GM10266 (cell line): ENCODE data around the gene PPP1R9B.
A peak's percentile ranks its signal among the peaks of the same experiment; 100 is the strongest.

Experiments
- DNase-seq: peaks from one replicate; pipeline ENCODE4 v3.0.0; 2012; ENCODE audit errors: extremely low spot score
- TF ChIP-seq, protein P1 (sequence below): IDR thresholded peaks from 2 replicates; pipeline ENCODE4 v1.5.1; 2012; ENCODE audit warnings: mild to moderate bottlenecking, low read depth; ENCODE audit not compliant: control insufficient read depth, insufficient read depth; ENCODE audit errors: missing control alignments

The PPP1R9B gene

DNA sequence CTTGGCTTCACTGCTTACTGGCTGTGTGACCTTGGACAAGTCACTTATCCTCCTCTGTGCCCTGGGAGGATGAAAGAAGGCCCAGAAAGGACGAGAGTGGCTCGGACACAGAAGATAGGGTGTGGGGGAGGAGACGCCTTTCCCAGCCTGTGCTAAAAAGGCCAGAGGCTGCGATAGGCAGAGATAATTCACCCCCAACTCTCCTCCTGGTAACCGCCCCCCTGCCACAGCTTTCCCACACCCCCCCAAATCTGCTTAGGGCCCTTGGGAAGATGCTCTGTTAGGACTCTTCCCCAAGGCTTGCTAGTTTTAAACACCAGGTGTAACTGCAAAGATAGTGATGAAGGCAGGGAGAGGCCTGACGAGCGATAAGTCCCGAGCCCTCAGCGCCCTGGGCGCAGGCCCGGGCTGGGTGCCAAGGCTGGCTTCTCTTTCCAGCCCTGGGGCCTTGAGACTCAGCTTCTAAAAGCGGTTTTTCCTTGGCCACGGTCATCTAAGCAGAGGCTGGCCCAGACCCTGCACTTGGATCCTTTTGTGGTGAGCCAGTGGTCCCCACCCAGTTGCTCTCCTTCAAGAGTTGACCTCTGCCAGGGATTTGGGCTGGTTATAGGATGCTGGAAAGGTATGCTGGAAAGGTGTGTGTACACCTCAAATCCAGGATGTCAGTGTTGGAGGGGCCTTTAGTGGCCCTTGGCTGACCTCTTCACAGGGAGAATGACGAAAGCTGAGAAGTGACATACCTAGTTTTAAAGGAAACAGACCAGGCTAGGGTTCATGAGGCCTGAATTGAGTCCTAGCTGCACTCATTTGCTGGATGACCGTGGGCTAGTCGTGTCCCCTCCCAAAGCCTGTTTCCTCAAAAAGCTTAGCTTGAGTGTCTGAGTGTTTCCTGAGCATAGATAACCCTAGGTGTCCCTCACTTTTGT, 3.4 kb upstream of the PPP1R9B start:
- TF ChIP-seq, protein P1, sequence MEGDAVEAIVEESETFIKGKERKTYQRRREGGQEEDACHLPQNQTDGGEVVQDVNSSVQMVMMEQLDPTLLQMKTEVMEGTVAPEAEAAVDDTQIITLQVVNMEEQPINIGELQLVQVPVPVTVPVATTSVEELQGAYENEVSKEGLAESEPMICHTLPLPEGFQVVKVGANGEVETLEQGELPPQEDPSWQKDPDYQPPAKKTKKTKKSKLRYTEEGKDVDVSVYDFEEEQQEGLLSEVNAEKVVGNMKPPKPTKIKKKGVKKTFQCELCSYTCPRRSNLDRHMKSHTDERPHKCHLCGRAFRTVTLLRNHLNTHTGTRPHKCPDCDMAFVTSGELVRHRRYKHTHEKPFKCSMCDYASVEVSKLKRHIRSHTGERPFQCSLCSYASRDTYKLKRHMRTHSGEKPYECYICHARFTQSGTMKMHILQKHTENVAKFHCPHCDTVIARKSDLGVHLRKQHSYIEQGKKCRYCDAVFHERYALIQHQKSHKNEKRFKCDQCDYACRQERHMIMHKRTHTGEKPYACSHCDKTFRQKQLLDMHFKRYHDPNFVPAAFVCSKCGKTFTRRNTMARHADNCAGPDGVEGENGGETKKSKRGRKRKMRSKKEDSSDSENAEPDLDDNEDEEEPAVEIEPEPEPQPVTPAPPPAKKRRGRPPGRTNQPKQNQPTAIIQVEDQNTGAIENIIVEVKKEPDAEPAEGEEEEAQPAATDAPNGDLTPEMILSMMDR: no peak
- DNase-seq: no peak

DNA sequence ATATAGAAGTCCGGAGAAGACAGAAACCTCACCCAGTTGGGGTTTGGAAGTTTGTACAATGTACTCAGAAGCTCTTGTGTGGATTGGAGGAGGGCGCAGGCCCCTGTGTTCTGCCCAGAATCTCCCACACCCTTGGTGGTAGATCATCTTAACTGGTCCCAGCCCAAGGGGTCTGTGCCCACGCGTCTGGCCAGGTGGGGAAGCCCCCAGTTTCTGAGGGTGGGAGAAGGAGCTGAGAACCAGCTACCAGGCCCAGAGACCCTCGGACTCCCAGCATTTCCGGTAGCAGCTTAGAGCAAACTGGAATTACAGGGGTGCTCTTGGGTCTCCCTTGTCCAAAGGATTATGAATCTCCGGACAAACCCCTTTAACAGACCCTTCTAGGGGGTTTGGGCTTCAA, 2.3 kb upstream of the PPP1R9B start:
- no peak for DNase-seq
- TF ChIP-seq, protein P1: no peak

DNA sequence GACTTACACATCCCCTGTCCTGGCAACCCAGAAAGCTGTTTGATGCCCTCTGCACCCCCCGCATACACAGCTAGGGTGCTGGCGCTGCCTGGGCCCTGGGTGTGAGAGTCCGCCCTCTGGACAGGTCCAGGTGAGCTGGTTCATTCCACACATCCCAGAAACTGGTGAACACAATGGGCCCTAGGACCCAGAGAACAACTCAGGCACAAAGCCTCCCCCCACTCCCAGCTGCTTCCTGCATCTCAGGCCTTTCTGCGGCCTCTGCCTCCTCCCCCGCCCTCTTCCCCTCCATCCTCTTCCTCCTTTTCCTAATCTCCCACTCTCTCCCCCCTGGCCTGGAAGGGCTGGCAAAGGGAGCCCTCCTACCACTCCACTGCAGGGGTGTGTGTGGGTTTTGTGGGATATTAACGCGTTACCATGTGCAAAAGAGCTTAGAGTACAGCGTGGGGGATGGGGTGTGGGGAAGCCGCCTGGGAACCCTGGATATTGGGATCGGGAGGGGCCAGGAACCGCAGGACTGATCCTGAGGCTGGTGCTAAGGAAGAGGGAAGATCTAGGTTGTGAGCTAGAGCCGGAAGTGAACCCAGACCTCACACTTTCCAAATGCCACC, 1.6 kb upstream of the PPP1R9B start:
- TF ChIP-seq, protein P1: no peak
- DNase-seq: peak; percentile 78

DNA sequence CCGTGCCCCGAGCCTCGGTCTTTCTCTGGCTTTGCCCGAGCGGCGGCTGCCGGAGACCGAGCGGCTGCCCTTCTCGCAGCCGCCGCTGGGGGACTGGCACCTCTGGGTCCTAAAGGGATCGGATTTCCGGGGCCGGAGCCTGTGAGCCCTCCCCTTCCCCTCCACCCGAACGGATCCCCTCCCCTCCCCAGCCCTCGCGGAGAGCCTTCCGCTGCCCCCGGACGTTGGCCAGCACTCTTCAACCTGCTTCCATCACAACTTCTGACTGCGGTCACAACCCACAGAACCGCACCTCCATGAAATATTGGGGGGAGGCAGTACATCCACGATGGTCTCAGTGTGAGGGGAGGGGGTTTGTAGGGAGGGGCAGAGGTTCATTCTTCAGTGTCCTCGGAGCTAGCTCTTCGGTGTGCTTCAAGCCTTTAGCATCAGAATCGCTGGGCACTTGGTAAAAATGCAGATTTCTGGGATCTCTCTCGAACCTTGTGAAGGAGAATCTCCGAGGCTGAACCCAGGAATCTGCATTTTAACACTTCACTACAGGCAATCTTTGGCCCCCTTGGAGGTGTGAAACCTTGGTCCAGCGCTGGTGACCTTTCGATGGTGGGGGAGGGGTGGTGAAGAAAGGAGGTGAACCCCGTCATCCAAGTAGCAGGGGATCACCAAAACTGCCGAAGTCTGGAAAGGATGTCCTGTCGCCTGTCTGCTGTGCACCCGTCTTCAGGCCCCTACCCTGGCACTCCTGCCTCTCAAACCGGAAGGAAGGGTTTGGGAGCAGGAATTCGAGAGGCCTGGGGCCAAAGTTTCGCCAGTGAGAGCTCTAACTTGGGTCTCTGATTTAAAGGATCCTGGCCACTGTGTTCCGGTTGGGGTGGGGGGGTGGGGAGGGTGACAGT, 812 bp upstream of the PPP1R9B start:
- TF ChIP-seq, protein P1: peak; percentile 44
- peak; percentile 98 for DNase-seq

DNA sequence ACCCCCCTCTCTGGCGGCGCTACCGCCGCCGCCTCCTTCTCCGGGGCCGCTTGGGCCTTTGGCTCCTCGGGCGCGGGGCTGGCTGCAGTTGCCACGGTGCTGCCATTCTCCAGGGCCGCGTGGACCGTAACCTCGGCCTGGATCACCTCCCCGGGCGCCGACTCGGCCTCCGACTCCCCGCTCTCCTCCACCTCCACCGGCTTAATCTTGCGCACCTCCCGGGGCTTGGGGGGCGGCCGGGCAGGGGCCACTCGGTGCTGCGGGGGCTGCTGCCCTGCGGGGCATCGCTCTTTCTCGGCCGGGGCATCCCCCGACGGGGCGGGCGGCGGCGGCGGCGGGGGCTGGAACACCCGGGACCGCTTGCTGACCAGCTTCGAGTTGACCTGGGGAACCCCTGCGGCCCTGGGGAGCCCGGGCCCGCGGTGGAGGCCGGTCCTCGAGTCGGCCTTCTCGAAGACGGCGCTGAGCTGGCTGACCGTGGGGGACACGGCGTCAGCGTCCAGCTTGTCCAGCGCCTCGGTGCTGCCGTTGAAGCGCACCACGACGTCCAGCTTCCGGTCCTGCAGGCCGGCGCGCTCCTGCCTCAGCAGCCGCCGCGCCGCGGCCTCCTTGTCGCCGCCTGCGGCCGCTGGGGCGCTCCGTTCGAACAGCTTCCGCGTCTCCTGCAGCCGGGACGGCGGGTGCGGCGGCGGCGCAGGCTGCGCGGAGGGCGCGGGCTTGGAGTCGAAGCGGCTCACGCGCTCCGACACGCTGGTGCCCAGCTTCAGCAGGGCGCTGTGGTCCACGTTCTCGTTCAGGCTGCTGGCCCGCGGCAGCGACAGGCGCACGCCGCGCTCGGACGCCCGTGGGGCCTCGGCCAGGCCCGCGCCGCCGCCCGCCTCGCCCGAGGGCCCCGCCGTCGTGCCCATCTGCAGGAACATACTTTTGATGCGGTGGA, 792 bp downstream of the PPP1R9B start:
- TF ChIP-seq, protein P1: peak; percentile 3
- peak; percentile 71 for DNase-seq

DNA sequence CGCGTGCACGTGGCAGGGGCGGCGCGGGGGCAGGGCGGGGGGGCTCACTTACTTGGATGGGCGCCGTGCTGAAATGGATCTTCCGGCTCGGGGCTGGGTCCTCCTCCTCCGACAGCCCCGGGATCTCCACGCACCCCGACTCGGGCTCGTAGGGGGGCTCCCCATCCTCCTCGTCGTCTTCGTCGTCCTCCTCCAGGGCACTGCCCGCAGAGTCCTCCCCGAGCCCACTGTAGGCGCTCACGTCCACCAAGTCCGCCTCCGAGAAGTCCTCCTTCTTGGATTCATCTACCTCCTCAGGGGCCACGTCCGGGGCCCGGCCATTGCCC, 1.4 kb downstream of the PPP1R9B start:
- no peak for DNase-seq
- TF ChIP-seq, protein P1: no peak
